Tibial nerve (tissue), 4 donors: Measurements from ENCODE around the gene TNFSF12. TPM values are rescaled to one million over a fixed set of nuclear protein-coding genes. Genes with fewer than 3 reads are reported as not detected.
A peak's percentile ranks its signal among the peaks of the same experiment; 100 is the strongest.

Source experiments
- DNase-seq, 2 donors: peaks; one replicate each; pipeline ENCODE4 v3.0.0-alpha.2; 2019; ENCODE audit warnings: low spot score in 2 of 2
- H3K27ac ChIP-seq, 4 donors: fragments of 200-600 bp; sonication (generic) in 3 of 4; one replicate each; pipeline ENCODE4 v1.5.1; 2017 to 2019; ENCODE audit warnings: mild to moderate bottlenecking in 1 of 4
- H3K27me3 ChIP-seq, 2 donors: fragments of 200-600 bp; sonication (generic) in 1 of 2; one replicate each; pipeline versions ENCODE4 v1.5.1 to v1.6.0; 2017 to 2019
- H3K36me3 ChIP-seq, 3 donors: fragments of 200-600 bp; sonication (generic); one replicate each; pipeline ENCODE4 v1.5.1; 2018 to 2019
- H3K4me1 ChIP-seq, 4 donors: fragments of 200-600 bp; sonication (generic) in 3 of 4; one replicate each; pipeline ENCODE4 v1.5.1; 2017 to 2019
- H3K4me3 ChIP-seq, 4 donors: fragments of 200-600 bp; sonication (generic) in 3 of 4; one replicate each; pipeline ENCODE4 v1.5.1; 2017 to 2019; ENCODE audit warnings: mild to moderate bottlenecking in 1 of 4, moderate library complexity in 1 of 4
- H3K9me3 ChIP-seq, 4 donors: fragments of 200-600 bp; sonication (generic) in 3 of 4; one replicate each; pipeline ENCODE4 v1.5.1; 2017 to 2019
- CTCF ChIP-seq, 5 experiments: fragments of 200-600 bp in 3 of 5; fragments of 450-650 bp in 2 of 5; sonication (generic) in 3 of 5; IDR thresholded peaks; one replicate each; pipeline ENCODE4 v1.5.1; 2016 to 2019; ENCODE audit warnings: antibody characterized with exemption in 5 of 5, mild to moderate bottlenecking in 3 of 5, moderate library complexity in 2 of 5
- EP300 ChIP-seq, 2 donors: sonication (generic); formaldehyde crosslinking; IDR thresholded peaks; one replicate each; pipeline ENCODE4 v1.6.1; 2017; ENCODE audit warnings: antibody characterized with exemption in 2 of 2, mild to moderate bottlenecking in 1 of 2
- POLR2A ChIP-seq, 2 donors: fragments of 450-650 bp; IDR thresholded peaks; one replicate each; pipeline ENCODE4 v1.6.1; 2017; ENCODE audit warnings: antibody characterized with exemption in 2 of 2, mild to moderate bottlenecking in 2 of 2, moderate library complexity in 2 of 2
- whole genome bisulfite sequencing, 2 donors: methylation state at CpG; one replicate each; pipeline ENCODE4 v1.1.5; 2018; 5-methylcytosine and 5-hydroxymethylcytosine counted together
- total RNA-seq, 4 donors: library from RNA; depleted of rRNA; stranded (reverse); fragments of >200 nt; gene quantifications; one replicate each; pipeline ENCODE4 v1.1.0, GENCODE V29; 2016

Gene TNFSF12
- total RNA-seq, 4 donors from 2014 or later = 59.4 to 109 (median 98.8) TPM

GRCh38 chr17:7512105-7512504 lies 36.8 kb upstream of the TNFSF12 start:
- peaks cover 0 to 13% (median 0%) of the 10 kb centered on the region in 4 donors for H3K4me1 ChIP-seq
- 86 to 89% methylated on average over 11 to 15 of the region's 15 CpGs for WGBS, 2 donors
- no peak overlapping the region for H3K4me3 ChIP-seq
- peaks cover 3 to 75% (median 27%) of the 10 kb centered on the region in 3 donors for H3K36me3 ChIP-seq
- DNase-seq = no peak
- TF ChIP-seq CTCF (IDR thresholded peaks at IDR 0.05) (no peak), POLR2A (IDR thresholded peaks at IDR 0.05) (no peak), EP300 (IDR thresholded peaks at IDR 0.05) (no peak)
- no peaks in the 10 kb centered on the region for H3K27me3 ChIP-seq
- no peak overlapping the region for H3K27ac ChIP-seq
- H3K9me3 ChIP-seq = no peaks in the 10 kb centered on the region

GRCh38 chr17:7512824-7513540 lies 35.9 kb upstream of the TNFSF12 start:
- TF ChIP-seq EP300 (IDR thresholded peaks at IDR 0.05) = no peak
- TF ChIP-seq CTCF (IDR thresholded peaks at IDR 0.05) = no peak
- no peak for TF ChIP-seq POLR2A (IDR thresholded peaks at IDR 0.05)
- DNase-seq = no peak
- peaks cover 3 to 66% (median 27%) of the 10 kb centered on the region in 3 donors for H3K36me3 ChIP-seq
- H3K4me3 ChIP-seq = no peak overlapping the region
- peaks cover 0 to 13% (median 0%) of the 10 kb centered on the region in 4 donors for H3K4me1 ChIP-seq
- H3K27ac ChIP-seq = no peak overlapping the region
- no peaks in the 10 kb centered on the region for H3K9me3 ChIP-seq
- H3K27me3 ChIP-seq = no peaks in the 10 kb centered on the region
- 85 to 89% methylated on average over 20 of the region's 20 CpGs for WGBS, 2 donors

GRCh38 chr17:7513850-7514419 lies 34.9 kb upstream of the TNFSF12 start:
- no peak overlapping the region for H3K27ac ChIP-seq
- H3K27me3 ChIP-seq = no peaks in the 10 kb centered on the region
- peaks cover 0 to 13% (median 0%) of the 10 kb centered on the region in 4 donors for H3K4me1 ChIP-seq
- TF ChIP-seq CTCF (IDR thresholded peaks at IDR 0.05) (no peak), EP300 (IDR thresholded peaks at IDR 0.05) (no peak), POLR2A (IDR thresholded peaks at IDR 0.05) (no peak)
- no peak for DNase-seq
- H3K9me3 ChIP-seq = no peaks in the 10 kb centered on the region
- no peak overlapping the region for H3K4me3 ChIP-seq
- H3K36me3 ChIP-seq = peaks cover 3 to 57% (median 23%) of the 10 kb centered on the region in 3 donors
- WGBS, 2 donors = 68% methylated on average over 17 of the region's 17 CpGs

GRCh38 chr17:7515911-7516610 lies 32.8 kb upstream of the TNFSF12 start:
- Histone ChIP-seq H3K36me3 (peaks cover 3 to 36% (median 17%) of the 10 kb centered on the region in 3 donors), H3K27me3 (no peaks in the 10 kb centered on the region), H3K9me3 (no peaks in the 10 kb centered on the region), H3K4me1 (peaks cover 0 to 13% (median 0%) of the 10 kb centered on the region in 4 donors), H3K27ac (peak overlapping the region in 1 of 4 donors; percentile 1), H3K4me3 (no peak overlapping the region)
- no peak for DNase-seq
- WGBS, 2 donors = 80 to 82% methylated on average over 13 of the region's 13 CpGs
- TF ChIP-seq CTCF (IDR thresholded peaks at IDR 0.05) = no peak
- no peak for TF ChIP-seq POLR2A (IDR thresholded peaks at IDR 0.05)
- TF ChIP-seq EP300 (IDR thresholded peaks at IDR 0.05) = no peak

- TF ChIP-seq POLR2A (IDR thresholded peaks at IDR 0.05) = no peak
- TF ChIP-seq CTCF (IDR thresholded peaks at IDR 0.05) = peak in 4 of 5 experiments; percentile 21 to 40 (median 30)
- TF ChIP-seq EP300 (IDR thresholded peaks at IDR 0.05) = no peak
- no peaks in the 10 kb centered on the region for H3K4me1 ChIP-seq
- DNase-seq = peak in 1 of 2 donors; percentile 13
- H3K27me3 ChIP-seq = no peaks in the 10 kb centered on the region
- H3K4me3 ChIP-seq = no peak overlapping the region
- no peak overlapping the region for H3K27ac ChIP-seq
- WGBS, 2 donors = 42 to 43% methylated on average over 10 of the region's 10 CpGs
- H3K36me3 ChIP-seq = no peaks in the 10 kb centered on the region
- H3K9me3 ChIP-seq = peaks cover 0 to 2% (median 0%) of the 10 kb centered on the region in 4 donors
Measured at GRCh38 chr17:7523033-7523432, 25.8 kb upstream of the TNFSF12 start.
